NT2/D1 (cell line): ENCODE data around the gene SPATA7.

Experiments
- DNase-seq: peaks from one replicate; pipeline ENCODE4 v3.0.0-alpha.2; 2011; ENCODE audit warnings: low read depth, low spot score
- H3K27me3 ChIP-seq: 2 replicates; pipeline ENCODE4 v1.6.0; 2011; ENCODE audit warnings: mild to moderate bottlenecking; ENCODE audit not compliant: insufficient read length, insufficient read depth
- H3K36me3 ChIP-seq: 2 replicates; pipeline ENCODE4 v1.6.1; 2011; ENCODE audit warnings: mild to moderate bottlenecking, low read length, mixed read lengths; ENCODE audit not compliant: insufficient read depth, insufficient read length
- H3K4me1 ChIP-seq: 2 replicates; pipeline ENCODE4 v1.5.1; 2011; ENCODE audit not compliant: insufficient read depth, insufficient read length
- H3K4me3 ChIP-seq: 2 replicates; pipeline ENCODE4 v1.5.1; 2011; ENCODE audit warnings: low read depth; ENCODE audit not compliant: insufficient read length
- H3K9ac ChIP-seq: 2 replicates; pipeline ENCODE4 v1.6.0; 2011; ENCODE audit warnings: low read depth; ENCODE audit not compliant: insufficient read length
- H3K9me3 ChIP-seq: 2 replicates; pipeline ENCODE4 v1.5.1; 2011; ENCODE audit warnings: mild to moderate bottlenecking, low read length; ENCODE audit not compliant: insufficient read depth
- SUZ12 ChIP-seq: IDR thresholded peaks from 2 replicates; pipeline ENCODE4 v1.6.1; 2011; ENCODE audit not compliant: insufficient read length, insufficient read depth; ENCODE audit errors: extremely low read depth
- YY1 ChIP-seq: IDR thresholded peaks from 2 replicates; pipeline ENCODE4 v1.6.1; 2011; ENCODE audit not compliant: insufficient read length, insufficient read depth
- ZNF274 ChIP-seq: IDR thresholded peaks from 2 replicates; pipeline ENCODE4 v1.6.1; 2011; ENCODE audit warnings: mild to moderate bottlenecking, low read depth, low read length

The SPATA7 gene

GRCh38 chr14:88476214-88476774 lies 90.8 kb downstream of the SPATA7 start:
- no peak for TF ChIP-seq YY1
- no peak for TF ChIP-seq SUZ12
- TF ChIP-seq ZNF274, result no peak

GRCh38 chr14:88476825-88477224 lies 91.4 kb downstream of the SPATA7 start:
- DNase-seq, result no peak
- TF ChIP-seq YY1, result no peak
- TF ChIP-seq SUZ12, result no peak
- TF ChIP-seq ZNF274, result no peak
- Histone ChIP-seq H3K36me3 (peaks cover 35% of the 10 kb centered on the region), H3K4me3 (no peak overlapping the region), H3K9me3 (no peaks in the 10 kb centered on the region), H3K4me1 (no peaks in the 10 kb centered on the region), H3K27me3 (no peaks in the 10 kb centered on the region), H3K9ac (no peak overlapping the region)

More at GRCh38 chr14:88476214-88476774, 90.8 kb downstream of the SPATA7 start:
- no peak overlapping the region for H3K9ac ChIP-seq
- no peaks in the 10 kb centered on the region for H3K27me3 ChIP-seq
- peaks cover 37% of the 10 kb centered on the region for H3K36me3 ChIP-seq
- no peak for DNase-seq
- no peaks in the 10 kb centered on the region for H3K4me1 ChIP-seq
- no peaks in the 10 kb centered on the region for H3K9me3 ChIP-seq
- H3K4me3 ChIP-seq, result no peak overlapping the region

GRCh38 chr14:88477513-88478250 lies 92.2 kb downstream of the SPATA7 start:
- no peak for DNase-seq
- H3K4me1 ChIP-seq, result no peaks in the 10 kb centered on the region
- peaks cover 27% of the 10 kb centered on the region for H3K36me3 ChIP-seq

GRCh38 chr14:88478931-88479330 lies 93.5 kb downstream of the SPATA7 start:
- H3K27me3 ChIP-seq, result no peaks in the 10 kb centered on the region
- H3K9me3 ChIP-seq, result no peaks in the 10 kb centered on the region
- H3K4me3 ChIP-seq, result no peak overlapping the region
- H3K36me3 ChIP-seq, result peaks cover 25% of the 10 kb centered on the region
- TF ChIP-seq ZNF274 (no peak), SUZ12 (no peak), YY1 (no peak)
- no peaks in the 10 kb centered on the region for H3K4me1 ChIP-seq
- no peak overlapping the region for H3K9ac ChIP-seq
- no peak for DNase-seq

More at GRCh38 chr14:88477513-88478250, 92.2 kb downstream of the SPATA7 start:
- TF ChIP-seq YY1 (no peak), ZNF274 (no peak), SUZ12 (no peak)
- H3K9me3 ChIP-seq, result no peaks in the 10 kb centered on the region
- no peak overlapping the region for H3K9ac ChIP-seq
- H3K4me3 ChIP-seq, result no peak overlapping the region
- H3K27me3 ChIP-seq, result no peaks in the 10 kb centered on the region

GRCh38 chr14:88479574-88479987 lies 94.1 kb downstream of the SPATA7 start:
- no peaks in the 10 kb centered on the region for H3K9me3 ChIP-seq
- H3K27me3 ChIP-seq, result no peaks in the 10 kb centered on the region
- no peak for TF ChIP-seq ZNF274
- TF ChIP-seq YY1, result no peak
- no peak for TF ChIP-seq SUZ12
- peaks cover 25% of the 10 kb centered on the region for H3K36me3 ChIP-seq
- H3K4me1 ChIP-seq, result no peaks in the 10 kb centered on the region
- no peak overlapping the region for H3K9ac ChIP-seq
- H3K4me3 ChIP-seq, result no peak overlapping the region
- no peak for DNase-seq

GRCh38 chr14:88481059-88481458 lies 95.6 kb downstream of the SPATA7 start:
- Histone ChIP-seq H3K9me3 (no peaks in the 10 kb centered on the region), H3K36me3 (peaks cover 25% of the 10 kb centered on the region), H3K9ac (no peak overlapping the region), H3K27me3 (no peaks in the 10 kb centered on the region), H3K4me3 (no peak overlapping the region), H3K4me1 (no peaks in the 10 kb centered on the region)
- no peak for DNase-seq
- TF ChIP-seq YY1 (no peak), SUZ12 (no peak), ZNF274 (no peak)

- Histone ChIP-seq H3K9ac (no peak overlapping the region), H3K4me1 (no peaks in the 10 kb centered on the region), H3K27me3 (no peaks in the 10 kb centered on the region), H3K4me3 (no peak overlapping the region), H3K36me3 (peaks cover 23% of the 10 kb centered on the region), H3K9me3 (no peaks in the 10 kb centered on the region)
- TF ChIP-seq YY1 (no peak), ZNF274 (no peak), SUZ12 (no peak)
- DNase-seq, result no peak
Observed at GRCh38 chr14:88481794-88482193, 96.3 kb downstream of the SPATA7 start.

GRCh38 chr14:88482524-88482923 lies 97.1 kb downstream of the SPATA7 start:
- H3K4me3 ChIP-seq, result no peak overlapping the region
- no peak overlapping the region for H3K9ac ChIP-seq
- DNase-seq, result no peak
- H3K9me3 ChIP-seq, result no peaks in the 10 kb centered on the region
- H3K4me1 ChIP-seq, result no peaks in the 10 kb centered on the region
- peaks cover 22% of the 10 kb centered on the region for H3K36me3 ChIP-seq
- TF ChIP-seq YY1 (no peak), SUZ12 (no peak), ZNF274 (no peak)
- H3K27me3 ChIP-seq, result no peaks in the 10 kb centered on the region
